Keratinocyte (primary cell): ENCODE results near the gene TMEM100.

Experiments
- CTCF ChIP-seq, 3 experiments: IDR thresholded peaks in 1 of 3; conservative IDR thresholded peaks in 1 of 3; optimal IDR thresholded peaks in 1 of 3; 2 replicates in 2 of 3; 3 replicates in 1 of 3; pipeline versions ENCODE3 to v1.5.1; 2011; ENCODE audit warnings: low read length in 3 of 3, mild to moderate bottlenecking in 3 of 3, moderate library complexity in 2 of 3, control low read depth in 1 of 3, inconsistent platforms in 1 of 3; ENCODE audit not compliant: insufficient read depth in 2 of 3; ENCODE audit errors: extremely low read depth in 1 of 3
- EZH2 ChIP-seq: IDR thresholded peaks from one replicate; pipeline ENCODE4 v1.6.1; 2012; ENCODE audit warnings: inconsistent platforms, mild to moderate bottlenecking, low read length, moderate library complexity

DNA sequence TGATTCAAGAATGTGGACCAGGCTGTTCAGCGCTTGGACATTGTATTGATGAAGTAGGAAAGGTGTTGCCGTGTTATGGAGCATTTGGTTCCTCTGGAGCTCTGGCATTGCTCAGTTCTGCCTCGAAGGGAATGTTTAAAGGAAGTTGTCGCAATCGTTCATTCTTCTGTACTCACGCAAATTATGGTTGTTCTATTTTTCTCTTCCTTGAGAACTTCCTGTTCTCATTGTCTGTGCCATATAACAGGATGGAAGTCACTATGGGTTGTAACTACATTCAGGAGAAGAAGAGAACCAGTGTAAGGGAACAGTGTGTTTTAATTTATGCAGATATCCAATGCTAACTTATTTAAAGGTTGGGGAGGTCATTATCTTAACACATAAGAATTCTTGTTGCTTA is 41.2 kb upstream of the TMEM100 start:
- TF ChIP-seq CTCF (optimal IDR thresholded peaks at IDR 0.05 in 1 of 3, IDR thresholded peaks at IDR 0.05 in 1 of 3, conservative IDR thresholded peaks at IDR 0.05 in 1 of 3; ENCODE audit: extremely low read depth in 1 of 3, insufficient read depth in 2 of 3, low read length in 3 of 3) (no peak), EZH2 (no peak)
